HG02623 (cell line): Measurements from ENCODE around the gene KIF25.
"Not testable (repeated sequence)": the region's sequence is repeated elsewhere in the genome, so short reads cannot be mapped to it uniquely, and the experiment has no call there.

ENCODE experiments used
- ATAC-seq: cut with Tn5 transposase; IDR thresholded peaks from one replicate; pipeline ENCODE4 v1.9.1; 2021; ENCODE audit warnings: moderate library complexity; ENCODE audit not compliant: unreplicated experiment

Gene KIF25

GRCh38 chr6:167974640-167975344 is 22.7 kb upstream of the KIF25 start:
- ATAC-seq, result no peak

GRCh38 chr6:167975458-167975857 is 22.0 kb upstream of the KIF25 start:
- ATAC-seq, result no peak

- ATAC-seq, result not testable (repeated sequence)
Observed at GRCh38 chr6:167976116-167976657, 21.3 kb upstream of the KIF25 start.

GRCh38 chr6:167976708-167977107 is 20.8 kb upstream of the KIF25 start:
- ATAC-seq, result no peak

- ATAC-seq, result no peak
Observed at GRCh38 chr6:167977717-167978467, 19.6 kb upstream of the KIF25 start.

GRCh38 chr6:167978607-167979006 is 18.9 kb upstream of the KIF25 start:
- ATAC-seq, result no peak

GRCh38 chr6:167979436-167980139 is 17.9 kb upstream of the KIF25 start:
- ATAC-seq, result no peak

GRCh38 chr6:167980911-167981580 is 16.4 kb upstream of the KIF25 start:
- ATAC-seq, result no peak

- no peak for ATAC-seq
Observed at GRCh38 chr6:167981916-167982462, 15.5 kb upstream of the KIF25 start.

- ATAC-seq, result no peak
Observed at GRCh38 chr6:167984144-167984719, 13.2 kb upstream of the KIF25 start.

GRCh38 chr6:167984876-167985604 is 12.4 kb upstream of the KIF25 start:
- ATAC-seq, result no peak

- no peak for ATAC-seq
Observed at GRCh38 chr6:167985911-167986595, 11.4 kb upstream of the KIF25 start.

GRCh38 chr6:167987396-167988153 is 9.9 kb upstream of the KIF25 start:
- ATAC-seq, result no peak

GRCh38 chr6:167988154-167988495 is 9.3 kb upstream of the KIF25 start:
- no peak for ATAC-seq

- ATAC-seq, result no peak
Observed at GRCh38 chr6:167988945-167989841, 8.3 kb upstream of the KIF25 start.

- ATAC-seq, result no peak
Observed at GRCh38 chr6:167990016-167990945, 7.2 kb upstream of the KIF25 start.
